HG03095 (cell line): Measurements from ENCODE around the gene NKD1.

Source experiments
- ATAC-seq: cut with Tn5 transposase; IDR thresholded peaks from one replicate; pipeline ENCODE4 v1.9.1; 2021; ENCODE audit warnings: moderate library complexity; ENCODE audit not compliant: unreplicated experiment

Gene NKD1

DNA sequence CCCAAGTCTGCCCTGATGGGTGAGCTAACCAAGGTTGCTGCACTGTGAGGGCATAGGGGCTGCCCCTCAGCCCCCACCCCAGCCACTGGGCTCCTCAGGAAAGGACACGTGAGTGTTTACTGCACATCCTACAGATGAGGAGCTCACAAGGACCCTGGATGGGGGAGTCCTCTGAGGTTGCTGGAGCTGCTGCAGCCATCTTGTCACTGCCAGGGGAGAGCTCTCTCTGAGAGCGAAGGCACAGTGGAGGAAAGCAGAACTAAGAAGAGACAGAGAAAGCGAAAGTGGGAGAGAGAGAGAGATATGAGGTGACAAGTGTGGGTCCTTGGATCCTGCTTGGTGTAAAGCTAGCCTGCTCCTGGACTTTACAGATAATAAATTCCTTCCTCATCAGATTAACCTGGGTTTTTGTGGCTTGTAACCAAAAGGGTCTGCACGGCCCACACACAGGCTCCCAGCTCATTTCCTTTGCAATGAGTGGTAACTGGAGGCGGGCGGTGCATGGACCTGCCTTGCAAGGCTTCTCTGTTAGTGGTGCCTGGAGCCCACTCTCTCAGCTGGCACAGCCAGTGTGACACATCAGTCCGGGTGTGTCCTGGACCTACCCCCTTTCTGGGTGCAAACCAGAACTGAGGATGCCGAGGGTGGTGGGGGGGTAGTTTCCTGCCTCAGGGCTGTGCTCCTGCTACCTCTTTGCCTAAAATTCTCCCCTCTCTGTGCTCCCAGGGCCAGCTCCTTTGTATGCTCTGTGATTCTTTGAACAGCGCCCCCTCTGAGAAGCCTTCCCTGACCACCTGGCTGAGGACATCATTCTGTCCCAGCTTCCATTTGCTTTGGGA is 118.7 kb downstream of the NKD1 start:
- peak; percentile 80 for ATAC-seq

- ATAC-seq, result no peak
Observed at GRCh38 chr16:50667497-50668367, 119.5 kb downstream of the NKD1 start.

- ATAC-seq, result no peak
Observed at GRCh38 chr16:50668368-50669008, 120.3 kb downstream of the NKD1 start.

- ATAC-seq, result no peak
Observed at GRCh38 chr16:50669741-50670140, 121.5 kb downstream of the NKD1 start.

DNA sequence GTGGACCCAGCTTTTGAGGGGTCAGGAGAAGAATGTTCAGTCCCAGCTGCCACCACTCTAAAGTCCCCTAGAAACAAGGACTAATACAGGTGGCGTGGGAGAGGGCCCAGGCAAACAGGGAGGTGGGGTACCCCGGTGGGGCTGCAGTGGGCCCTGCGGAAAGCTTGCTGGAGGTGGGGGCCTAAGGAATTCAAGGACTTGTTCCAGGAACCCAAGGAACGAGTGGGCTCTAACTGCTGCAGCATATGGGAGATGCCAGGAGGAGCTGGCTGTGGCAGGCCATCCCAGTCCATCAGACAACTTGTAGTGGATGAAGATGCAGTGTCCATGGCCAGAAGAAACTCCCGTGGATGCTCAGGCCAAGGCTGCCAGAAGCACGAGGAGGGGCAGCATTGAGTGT is 122.3 kb downstream of the NKD1 start:
- ATAC-seq, result no peak

- ATAC-seq, result no peak
Observed at GRCh38 chr16:50671644-50672260, 123.6 kb downstream of the NKD1 start.

GRCh38 chr16:50673496-50674275 is 125.5 kb downstream of the NKD1 start:
- no peak for ATAC-seq

GRCh38 chr16:50674831-50675230 is 126.6 kb downstream of the NKD1 start:
- ATAC-seq, result no peak

- ATAC-seq, result no peak
Observed at GRCh38 chr16:50675686-50676610, 127.8 kb downstream of the NKD1 start.

- ATAC-seq, result no peak
Observed at GRCh38 chr16:50676684-50677225, 128.6 kb downstream of the NKD1 start.

GRCh38 chr16:50677351-50677750 is 129.2 kb downstream of the NKD1 start:
- no peak for ATAC-seq

GRCh38 chr16:50678531-50678930 is 130.3 kb downstream of the NKD1 start:
- ATAC-seq, result no peak

DNA sequence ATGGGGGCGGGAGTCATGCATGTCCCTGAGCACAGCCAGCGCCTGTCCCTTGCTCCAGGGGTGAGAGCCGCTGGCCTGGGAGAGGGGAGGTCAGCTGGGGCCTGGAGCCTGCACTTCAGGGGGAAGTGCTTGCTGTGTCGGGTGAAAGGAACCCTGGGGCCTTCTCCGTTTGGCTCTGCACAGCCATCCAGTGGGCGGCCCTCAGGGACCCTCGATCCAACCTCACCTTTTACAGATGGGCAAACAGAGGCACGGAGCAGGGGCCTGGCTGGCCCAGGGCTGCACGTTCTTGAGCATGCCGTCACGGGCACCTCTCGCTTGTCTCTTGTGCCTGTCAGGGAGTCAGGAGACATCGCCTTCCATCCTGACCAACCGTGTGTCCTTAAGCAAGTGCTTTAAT is 131.1 kb downstream of the NKD1 start:
- no peak for ATAC-seq

DNA sequence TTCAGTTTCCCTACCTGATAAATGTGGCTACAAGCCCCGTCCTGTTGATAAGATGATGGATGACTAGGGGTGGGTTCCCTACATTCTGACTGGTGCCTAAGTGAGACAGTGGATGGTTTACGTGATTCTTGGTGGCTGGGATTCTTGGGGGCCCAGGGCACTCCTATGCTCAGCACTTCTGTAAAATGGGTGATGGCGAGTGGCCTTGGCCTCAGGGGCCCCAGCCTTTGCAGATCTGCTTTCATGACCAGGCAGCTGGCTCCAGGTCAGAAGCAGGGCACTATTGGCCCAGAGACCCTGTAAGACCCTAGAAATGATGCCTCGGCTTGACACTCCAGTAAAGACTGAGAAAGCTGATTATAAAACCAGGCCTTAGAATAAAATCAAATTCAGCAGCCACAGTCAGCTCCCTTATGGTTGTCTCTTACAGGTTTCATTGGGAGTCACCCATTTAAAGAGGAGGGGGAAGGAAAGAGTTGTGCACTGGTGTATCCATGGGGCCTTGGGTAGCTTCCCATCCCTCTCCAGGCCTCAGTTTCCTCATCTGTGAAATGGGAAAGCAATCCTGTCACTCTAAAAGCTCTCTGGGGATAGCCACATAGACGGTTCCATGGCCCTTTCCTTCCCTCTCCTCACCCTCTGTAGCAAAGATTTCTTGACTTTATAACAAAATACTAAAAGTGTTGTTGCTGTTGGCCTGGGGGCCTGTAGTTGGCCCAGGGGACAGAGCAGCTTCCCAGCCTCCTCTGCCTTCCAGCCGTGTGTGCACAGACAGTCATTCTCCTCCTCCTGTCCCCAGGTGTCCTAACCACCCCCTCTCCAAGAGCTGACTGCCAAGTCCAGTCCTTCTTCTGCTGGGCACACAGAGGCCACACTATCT is 131.7 kb downstream of the NKD1 start:
- ATAC-seq, result no peak

- no peak for ATAC-seq
Observed at GRCh38 chr16:50680556-50680893, 132.3 kb downstream of the NKD1 start.

- peak; percentile 35 for ATAC-seq
Observed at GRCh38 chr16:50681021-50681885, 133.1 kb downstream of the NKD1 start, which contains the start of gene SNX20. Gene SNX20 (minus strand): TSS chr16:50681312. CDS start chr16:50677526, 3,786 bp downstream.
